A549 (cell line): ENCODE results near the gene UMAD1.

Experiments used
- POLR2A ChIP-seq: IDR thresholded peaks from 2 replicates; pipeline ENCODE4 v1.6.1; 2012; ENCODE audit warnings: mild to moderate bottlenecking, low read length
- RAD21 ChIP-seq, 2 experiments: fragments of >200 bp in 1 of 2; sonication (Bioruptor Twin) in 1 of 2; formaldehyde crosslinking in 1 of 2; IDR thresholded peaks in 1 of 2; conservative IDR thresholded peaks in 1 of 2; 2 replicates in 1 of 2; 3 replicates in 1 of 2; pipeline ENCODE4 v1.6.1; 2012 to 2018; ENCODE audit warnings: inconsistent platforms in 1 of 2
- RCOR1 ChIP-seq: fragments of 150-350 bp; IDR thresholded peaks from 2 replicates; pipeline ENCODE4 v1.6.1; 2014; ENCODE audit warnings: antibody characterized with exemption, low read length, low read depth
- SMC3 ChIP-seq: fragments of >200 bp; sonication (Bioruptor Twin); formaldehyde crosslinking; IDR thresholded peaks from 3 replicates; pipeline ENCODE4 v1.6.1; 2018; ENCODE audit warnings: inconsistent platforms
- TF ChIP-seq, protein P1 (sequence below): fragments of >200 bp; sonication (Bioruptor Twin); formaldehyde crosslinking; IDR thresholded peaks from 3 replicates; pipeline ENCODE4 v1.5.1; 2016
- TF ChIP-seq, protein P2 (sequence below): IDR thresholded peaks from 2 replicates; pipeline ENCODE4 v1.6.1; 2012; ENCODE audit warnings: low read depth, borderline replicate concordance
- TF ChIP-seq, protein P3 (sequence below): fragments of 200-600 bp; sonication (generic); IDR thresholded peaks from 2 replicates; pipeline ENCODE4 v1.6.1; 2016; ENCODE audit warnings: antibody characterized with exemption, mild to moderate bottlenecking, moderate library complexity

DNA sequence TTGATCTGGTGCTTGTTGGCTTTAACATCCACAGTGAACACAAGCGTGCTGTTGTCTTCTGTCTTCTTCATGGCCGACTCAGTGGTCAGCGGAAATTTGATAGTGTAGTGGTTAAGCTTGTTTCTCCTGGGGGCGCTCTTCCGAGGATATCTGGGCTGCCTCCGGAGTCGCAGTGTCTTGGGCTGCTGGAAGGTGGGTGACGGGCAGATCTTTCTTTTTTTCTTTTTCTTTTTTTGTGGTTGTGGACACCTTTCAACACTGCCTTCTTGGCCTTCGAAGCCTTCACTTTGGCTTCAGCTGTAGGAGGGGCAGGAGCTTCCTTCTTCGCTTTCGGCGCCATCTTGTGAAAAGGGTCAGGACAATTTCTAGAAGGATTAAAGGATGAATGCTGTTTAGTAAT lies 101.7 kb downstream of the UMAD1 start:
- TF ChIP-seq POLR2A: no peak
- TF ChIP-seq, protein P1, sequence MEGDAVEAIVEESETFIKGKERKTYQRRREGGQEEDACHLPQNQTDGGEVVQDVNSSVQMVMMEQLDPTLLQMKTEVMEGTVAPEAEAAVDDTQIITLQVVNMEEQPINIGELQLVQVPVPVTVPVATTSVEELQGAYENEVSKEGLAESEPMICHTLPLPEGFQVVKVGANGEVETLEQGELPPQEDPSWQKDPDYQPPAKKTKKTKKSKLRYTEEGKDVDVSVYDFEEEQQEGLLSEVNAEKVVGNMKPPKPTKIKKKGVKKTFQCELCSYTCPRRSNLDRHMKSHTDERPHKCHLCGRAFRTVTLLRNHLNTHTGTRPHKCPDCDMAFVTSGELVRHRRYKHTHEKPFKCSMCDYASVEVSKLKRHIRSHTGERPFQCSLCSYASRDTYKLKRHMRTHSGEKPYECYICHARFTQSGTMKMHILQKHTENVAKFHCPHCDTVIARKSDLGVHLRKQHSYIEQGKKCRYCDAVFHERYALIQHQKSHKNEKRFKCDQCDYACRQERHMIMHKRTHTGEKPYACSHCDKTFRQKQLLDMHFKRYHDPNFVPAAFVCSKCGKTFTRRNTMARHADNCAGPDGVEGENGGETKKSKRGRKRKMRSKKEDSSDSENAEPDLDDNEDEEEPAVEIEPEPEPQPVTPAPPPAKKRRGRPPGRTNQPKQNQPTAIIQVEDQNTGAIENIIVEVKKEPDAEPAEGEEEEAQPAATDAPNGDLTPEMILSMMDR: no peak
- TF ChIP-seq, protein P2, sequence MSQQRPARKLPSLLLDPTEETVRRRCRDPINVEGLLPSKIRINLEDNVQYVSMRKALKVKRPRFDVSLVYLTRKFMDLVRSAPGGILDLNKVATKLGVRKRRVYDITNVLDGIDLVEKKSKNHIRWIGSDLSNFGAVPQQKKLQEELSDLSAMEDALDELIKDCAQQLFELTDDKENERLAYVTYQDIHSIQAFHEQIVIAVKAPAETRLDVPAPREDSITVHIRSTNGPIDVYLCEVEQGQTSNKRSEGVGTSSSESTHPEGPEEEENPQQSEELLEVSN: no peak
- TF ChIP-seq, protein P3, sequence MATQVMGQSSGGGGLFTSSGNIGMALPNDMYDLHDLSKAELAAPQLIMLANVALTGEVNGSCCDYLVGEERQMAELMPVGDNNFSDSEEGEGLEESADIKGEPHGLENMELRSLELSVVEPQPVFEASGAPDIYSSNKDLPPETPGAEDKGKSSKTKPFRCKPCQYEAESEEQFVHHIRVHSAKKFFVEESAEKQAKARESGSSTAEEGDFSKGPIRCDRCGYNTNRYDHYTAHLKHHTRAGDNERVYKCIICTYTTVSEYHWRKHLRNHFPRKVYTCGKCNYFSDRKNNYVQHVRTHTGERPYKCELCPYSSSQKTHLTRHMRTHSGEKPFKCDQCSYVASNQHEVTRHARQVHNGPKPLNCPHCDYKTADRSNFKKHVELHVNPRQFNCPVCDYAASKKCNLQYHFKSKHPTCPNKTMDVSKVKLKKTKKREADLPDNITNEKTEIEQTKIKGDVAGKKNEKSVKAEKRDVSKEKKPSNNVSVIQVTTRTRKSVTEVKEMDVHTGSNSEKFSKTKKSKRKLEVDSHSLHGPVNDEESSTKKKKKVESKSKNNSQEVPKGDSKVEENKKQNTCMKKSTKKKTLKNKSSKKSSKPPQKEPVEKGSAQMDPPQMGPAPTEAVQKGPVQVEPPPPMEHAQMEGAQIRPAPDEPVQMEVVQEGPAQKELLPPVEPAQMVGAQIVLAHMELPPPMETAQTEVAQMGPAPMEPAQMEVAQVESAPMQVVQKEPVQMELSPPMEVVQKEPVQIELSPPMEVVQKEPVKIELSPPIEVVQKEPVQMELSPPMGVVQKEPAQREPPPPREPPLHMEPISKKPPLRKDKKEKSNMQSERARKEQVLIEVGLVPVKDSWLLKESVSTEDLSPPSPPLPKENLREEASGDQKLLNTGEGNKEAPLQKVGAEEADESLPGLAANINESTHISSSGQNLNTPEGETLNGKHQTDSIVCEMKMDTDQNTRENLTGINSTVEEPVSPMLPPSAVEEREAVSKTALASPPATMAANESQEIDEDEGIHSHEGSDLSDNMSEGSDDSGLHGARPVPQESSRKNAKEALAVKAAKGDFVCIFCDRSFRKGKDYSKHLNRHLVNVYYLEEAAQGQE: no peak
- TF ChIP-seq RAD21 (conservative IDR thresholded peaks at IDR 0.05 in 1 of 2, IDR thresholded peaks at IDR 0.05 in 1 of 2): peak in 1 of 2 experiments; percentile 31; a peak in 2 of 5 replicates
- no peak for TF ChIP-seq SMC3
- TF ChIP-seq RCOR1: no peak
